HG02571 (cell line): ENCODE measurements around the gene POLR3A.

Source experiments
- ATAC-seq: cut with Tn5 transposase; IDR thresholded peaks from one replicate; pipeline ENCODE4 v1.9.1; 2021; ENCODE audit warnings: mild to moderate bottlenecking, moderate library complexity; ENCODE audit not compliant: unreplicated experiment

The POLR3A gene

GRCh38 chr10:77922055-77922454 is 107.3 kb downstream of the POLR3A start:
- no peak for ATAC-seq

- no peak for ATAC-seq
These were observed 107.9 kb downstream of the POLR3A start for GRCh38 chr10:77921395-77921794.

- no peak for ATAC-seq
These were observed 108.8 kb downstream of the POLR3A start for GRCh38 chr10:77920495-77920894.

- no peak for ATAC-seq
These were observed 109.6 kb downstream of the POLR3A start for GRCh38 chr10:77919713-77920108.
